Posterior vena cava (tissue), 2 donors: ENCODE measurements around the gene PPP1R37. TPM values are rescaled to one million over a fixed set of nuclear protein-coding genes. Genes with fewer than 3 reads are reported as not detected.

ENCODE experiments used
- DNase-seq: peaks from one replicate; pipeline ENCODE4 v3.0.0-alpha.2; 2020; ENCODE audit warnings: low spot score
- intact Hi-C, 2 donors: fragments of 100-400 bp; cut with DNase I; formaldehyde crosslinking; loops; one replicate each; pipeline versions ENCODE4 v1.14.1 to v1.14.2; 2022 to 2023
- total RNA-seq, 2 donors: library from RNA; stranded (reverse); fragmentation: NEBNext Ultra II Directional; extraction: Animal tissue kit (Norgen Biotek cat#: 25700); gene quantifications; one replicate each; pipeline ENCODE4 v1.2.1, GENCODE V29; 2021
- donor health status: DM: yes; HTN: yes; CAD: no.
- donor health status: DM: yes; HTN: yes; CAD: no.

The PPP1R37 gene
- total RNA-seq, 2 donors from 2014 or later: 15.2 to 16.2 TPM

DNA sequence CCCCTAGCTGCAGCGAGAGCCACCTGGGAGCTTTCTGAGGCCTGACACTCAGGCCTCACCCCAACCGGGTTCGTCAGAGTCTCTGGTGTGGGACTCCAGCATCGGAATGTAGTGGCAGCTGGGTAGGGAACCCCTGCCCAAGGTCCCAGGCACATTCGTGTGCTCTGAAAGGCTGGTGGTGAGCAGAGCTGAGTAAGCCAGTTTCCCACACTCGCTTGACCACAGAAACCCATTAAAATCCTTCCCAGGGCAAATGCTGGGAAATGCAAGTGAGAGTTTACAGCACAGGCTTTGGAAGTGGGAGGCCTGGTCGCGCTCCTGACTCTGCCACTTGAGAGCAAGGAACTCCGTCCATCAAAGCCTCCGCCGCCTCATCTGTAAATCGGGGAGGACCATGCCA, 80.8 kb downstream of the PPP1R37 start:
- DNase-seq: no peak
- intact Hi-C loops: no loop called here

GRCh38 chr19:45175515-45176345, 82.8 kb downstream of the PPP1R37 start:
- intact Hi-C loops: no loop called here

GRCh38 chr19:45177817-45178261, 84.9 kb downstream of the PPP1R37 start, which contains the start of gene TRAPPC6A:
TSS of gene TRAPPC6A (minus strand) at chr19:45178237. CDS start at chr19:45178218, 19 bp downstream.
- intact Hi-C loops: no loop called here
- no peak for DNase-seq

More at GRCh38 chr19:45175515-45176345, 82.8 kb downstream of the PPP1R37 start:
- DNase-seq: no peak

DNA sequence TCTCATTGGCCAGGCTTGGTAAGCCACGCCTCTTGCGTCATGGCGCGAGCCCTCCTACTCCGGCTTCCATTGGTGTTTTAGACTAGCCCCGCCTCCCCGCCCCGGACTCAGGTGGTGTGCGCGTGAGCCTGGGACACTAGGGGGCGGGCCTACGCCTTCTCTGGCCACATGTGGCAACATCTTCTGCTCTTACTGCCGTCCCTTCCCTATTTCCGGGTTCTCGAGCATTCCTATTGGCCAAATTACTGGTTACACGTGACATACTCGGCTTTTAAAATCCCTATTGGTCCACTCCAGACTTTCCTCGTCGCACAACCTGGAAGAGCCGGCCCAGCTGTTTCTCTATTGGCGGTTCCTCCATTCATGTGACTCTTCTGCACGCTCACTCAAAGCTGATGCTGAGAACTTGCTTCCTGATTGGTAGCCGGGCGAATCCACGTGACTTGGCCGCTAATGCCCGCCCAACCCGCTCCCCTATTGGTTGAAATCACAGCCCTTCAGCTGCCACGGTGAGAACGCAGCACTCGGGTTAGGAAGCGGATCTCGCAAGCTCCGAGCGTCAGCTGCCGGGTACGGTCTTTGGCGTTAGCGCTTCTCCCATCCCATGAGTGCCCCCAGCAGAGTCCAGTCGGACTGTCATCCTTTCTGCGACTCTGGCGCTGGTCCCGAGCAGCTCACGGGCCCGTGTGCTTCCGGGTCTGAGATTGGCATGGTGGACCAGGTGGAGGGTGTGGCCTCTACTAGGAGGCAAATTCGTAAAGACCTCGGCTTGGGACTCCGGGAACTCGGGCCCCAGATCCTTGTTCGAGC, 85.5 kb downstream of the PPP1R37 start, which contains the start of gene BLOC1S3:
Gene BLOC1S3 (plus strand): TSS at position 523 of the 810 bp plus-strand sequence. CDS start 513 bp downstream, outside the sequence.
- intact Hi-C loops: no loop called here
- peak; percentile 100 for DNase-seq

DNA sequence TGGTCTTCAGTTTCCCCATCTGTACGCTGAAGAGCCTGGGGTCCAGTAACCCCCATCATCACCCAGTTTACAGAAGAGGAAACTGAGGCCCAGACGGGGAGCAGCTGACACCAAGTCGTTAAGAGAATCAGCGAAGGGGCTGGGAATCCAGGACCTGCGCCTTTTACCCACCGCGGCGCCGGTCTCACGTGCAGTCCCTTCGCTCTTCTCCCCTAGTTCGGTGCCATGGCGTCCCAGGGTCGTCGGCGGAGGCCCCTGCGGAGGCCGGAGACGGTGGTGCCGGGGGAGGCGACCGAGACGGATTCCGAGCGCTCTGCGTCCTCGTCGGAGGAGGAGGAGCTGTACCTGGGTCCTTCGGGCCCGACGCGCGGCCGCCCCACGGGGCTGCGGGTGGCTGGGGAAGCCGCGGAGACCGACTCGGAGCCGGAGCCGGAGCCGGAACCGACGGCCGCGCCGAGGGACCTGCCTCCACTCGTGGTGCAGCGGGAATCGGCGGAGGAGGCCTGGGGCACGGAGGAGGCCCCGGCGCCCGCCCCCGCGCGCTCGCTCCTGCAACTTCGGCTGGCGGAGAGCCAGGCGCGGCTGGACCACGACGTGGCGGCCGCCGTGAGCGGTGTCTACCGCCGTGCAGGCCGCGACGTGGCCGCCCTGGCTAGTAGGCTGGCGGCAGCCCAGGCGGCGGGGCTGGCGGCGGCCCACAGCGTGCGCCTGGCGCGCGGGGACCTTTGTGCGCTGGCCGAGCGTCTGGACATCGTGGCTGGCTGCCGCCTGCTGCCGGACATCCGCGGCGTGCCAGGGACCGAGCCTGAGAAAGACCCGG, 86.3 kb downstream of the PPP1R37 start:
- DNase-seq: no peak
- intact Hi-C loops: no loop called here

- DNase-seq: no peak
- intact Hi-C loops: no loop called here
Measured at GRCh38 chr19:45179892-45180370, 87.0 kb downstream of the PPP1R37 start.

DNA sequence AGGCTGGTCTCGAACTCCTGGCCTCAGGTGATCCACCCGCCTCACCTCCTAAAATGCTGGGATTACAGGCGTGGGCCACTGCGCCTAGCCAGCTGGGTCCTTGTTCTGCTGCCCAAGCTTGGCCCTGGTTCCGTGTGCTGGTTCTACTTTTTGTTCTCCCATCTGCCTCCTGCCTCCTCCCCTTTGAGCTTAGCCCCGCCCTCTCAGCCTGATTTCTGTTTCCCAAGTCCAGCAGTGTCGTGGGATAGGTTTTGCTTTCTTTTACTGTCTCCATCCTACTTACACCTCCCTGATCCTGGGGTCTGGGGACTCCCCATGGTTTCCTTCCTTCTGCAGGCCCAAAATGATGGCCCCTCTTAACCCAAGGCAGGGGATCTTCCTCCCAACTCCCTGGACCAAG, 88.0 kb downstream of the PPP1R37 start:
- no peak for DNase-seq
- intact Hi-C loops: no loop called here

DNA sequence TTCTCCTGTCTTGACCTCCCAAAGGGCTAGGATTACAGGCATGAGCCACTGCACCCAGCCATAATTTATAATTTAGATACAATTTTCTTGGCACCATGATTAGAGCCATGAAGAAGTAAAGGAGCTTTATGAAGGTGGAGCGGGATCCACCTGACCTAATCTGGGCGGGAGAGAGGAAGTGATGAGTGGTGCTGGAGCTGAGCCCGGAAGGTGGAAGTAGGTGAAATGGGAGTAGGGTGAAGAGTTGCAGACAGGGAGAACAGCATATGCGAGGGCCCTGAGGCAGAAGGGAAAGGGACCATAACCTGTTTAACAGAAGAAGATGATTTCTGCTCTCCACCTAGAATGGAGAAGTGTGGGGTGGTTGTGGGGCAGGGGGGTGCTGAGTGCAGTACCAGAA, 89.8 kb downstream of the PPP1R37 start:
- intact Hi-C loops: no loop called here
- no peak for DNase-seq

DNA sequence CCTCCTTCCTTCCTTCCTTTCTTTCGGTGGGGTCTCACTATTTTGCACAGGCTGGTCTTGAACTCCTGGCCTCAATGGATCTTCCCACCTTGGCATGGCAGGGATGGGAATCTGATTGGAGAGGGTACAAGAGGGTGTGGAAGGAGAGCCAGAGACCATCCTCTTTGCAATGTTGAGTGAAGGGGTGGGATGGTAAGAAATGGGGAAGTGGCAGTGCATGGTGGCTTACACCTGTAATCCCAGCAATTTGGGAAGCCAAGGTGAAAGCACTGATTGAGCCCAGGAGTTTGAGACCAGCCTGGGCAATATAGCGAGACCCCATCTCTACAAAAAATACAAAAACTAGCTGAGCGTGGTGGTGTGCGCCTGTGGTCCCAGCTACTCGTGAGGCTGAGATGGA, 91.1 kb downstream of the PPP1R37 start:
- intact Hi-C loops: no loop called here
- DNase-seq: no peak

DNA sequence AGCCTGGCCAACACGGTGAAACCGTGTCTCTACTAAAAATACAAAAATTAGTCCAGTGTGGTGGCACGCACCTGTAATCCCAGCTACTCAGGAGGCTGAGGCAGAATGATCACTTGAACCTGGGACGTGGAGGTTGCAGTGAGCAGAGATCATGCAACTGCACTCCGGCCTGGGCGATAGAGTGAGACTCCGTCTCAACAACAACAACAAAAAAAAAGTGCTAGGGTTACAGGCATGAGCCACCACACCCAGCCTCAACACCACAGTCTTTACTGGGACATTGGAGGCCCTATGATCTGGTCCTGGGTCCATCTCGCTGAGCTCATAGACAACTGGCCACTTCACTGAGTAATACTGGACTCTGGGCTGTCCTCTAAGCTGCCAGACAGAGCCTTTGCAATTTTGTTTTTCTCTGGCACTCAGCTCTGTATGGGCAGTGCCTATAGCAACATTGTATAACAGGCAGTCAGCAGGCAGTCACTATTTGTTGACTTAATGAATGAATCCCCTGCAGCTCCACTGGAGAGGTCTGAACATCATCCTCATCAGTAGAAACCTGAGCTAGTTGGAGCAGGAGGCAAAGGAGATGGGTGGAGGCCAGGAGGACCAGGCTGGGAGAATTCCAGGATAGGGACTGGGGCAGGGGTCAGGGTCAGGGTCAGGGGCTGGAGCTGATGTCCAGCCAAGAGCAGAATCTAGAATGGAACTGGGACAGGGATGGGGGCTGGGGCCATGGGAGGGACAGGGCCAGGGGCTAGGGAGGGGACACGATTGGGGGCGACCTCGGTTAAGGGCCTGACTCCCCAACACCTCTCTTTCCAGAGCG, 93.7 kb downstream of the PPP1R37 start:
- intact Hi-C loops: no loop called here

GRCh38 chr19:45187421-45188100, 94.6 kb downstream of the PPP1R37 start:
- intact Hi-C loops: no loop called here
- DNase-seq: no peak

More for the DNA sequence above, 93.7 kb downstream of the PPP1R37 start:
- no peak for DNase-seq

DNA sequence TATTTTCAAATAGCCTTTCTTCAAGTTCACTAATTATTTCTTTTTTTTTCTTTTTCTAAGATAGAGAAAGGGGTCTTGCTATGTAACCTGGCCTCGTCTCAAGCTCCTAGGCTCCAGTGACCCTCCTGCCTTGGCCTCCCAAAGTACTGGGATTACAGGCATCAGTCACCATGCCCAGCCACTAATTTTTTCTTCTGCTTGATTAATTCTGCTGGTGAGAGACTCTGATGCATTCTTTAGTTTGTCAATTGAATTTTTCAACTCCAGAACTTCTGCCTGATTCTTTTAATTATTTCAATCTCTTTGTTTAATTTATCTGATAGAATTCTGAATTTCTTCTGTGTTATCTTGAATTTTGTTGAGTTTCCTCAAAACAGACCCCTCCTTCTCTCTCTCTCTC, 97.0 kb downstream of the PPP1R37 start:
- DNase-seq: no peak
- intact Hi-C loops: no loop called here

DNA sequence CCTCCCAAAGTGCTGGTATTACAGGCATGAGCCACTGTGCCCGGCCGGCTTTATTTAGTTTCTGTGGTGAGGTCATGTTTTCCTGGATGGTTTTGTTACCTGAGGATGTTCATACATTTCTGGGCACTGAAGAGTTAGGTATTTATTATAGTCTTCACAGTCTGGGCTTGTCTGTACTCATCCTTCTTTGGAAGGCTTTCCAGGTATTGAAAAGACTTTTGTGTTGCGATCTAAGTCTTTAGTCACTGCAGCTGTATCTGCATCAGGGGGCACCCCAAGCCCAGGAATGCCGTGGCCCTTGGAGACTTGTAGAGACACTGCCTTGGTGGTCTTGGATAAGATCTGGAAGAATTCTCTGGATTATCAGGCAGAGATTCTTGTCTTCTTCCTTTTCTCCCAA, 98.4 kb downstream of the PPP1R37 start:
- DNase-seq: no peak
- intact Hi-C loops: no loop called here

- no peak for DNase-seq
- intact Hi-C loops: no loop called here
Measured at GRCh38 chr19:45195764-45196163, 102.8 kb downstream of the PPP1R37 start.
